Liver (tissue), 9 donors: ENCODE results near the gene DNAJC10. TPM values are rescaled to one million over a fixed set of nuclear protein-coding genes. Genes with fewer than 3 reads are reported as not detected.

Experiments
- DNase-seq: peaks from one replicate; pipeline ENCODE4 v3.0.0-alpha.2; 2017; ENCODE audit warnings: low spot score
- H3K27ac ChIP-seq, 2 donors: one replicate each; pipeline ENCODE4 v1.7.0; 2013; ENCODE audit warnings: inconsistent platforms in 2 of 2, low read length in 2 of 2, control low read depth in 1 of 2, low read depth in 1 of 2, mild to moderate bottlenecking in 1 of 2
- H3K27me3 ChIP-seq, 4 donors: one replicate each; pipeline versions ENCODE4 v1.6.1 to v1.7.0; 2013; ENCODE audit warnings: low read length in 3 of 4, inconsistent platforms in 1 of 4, mild to moderate bottlenecking in 1 of 4, moderate library complexity in 1 of 4; ENCODE audit not compliant: control insufficient read depth in 4 of 4, insufficient read depth in 4 of 4
- H3K36me3 ChIP-seq, 4 donors: one replicate each; pipeline versions ENCODE4 v1.6.1 to v1.7.0; 2013; ENCODE audit warnings: low read length in 3 of 4, mild to moderate bottlenecking in 3 of 4, low read depth in 1 of 4, moderate library complexity in 1 of 4; ENCODE audit not compliant: control insufficient read depth in 4 of 4, insufficient read depth in 3 of 4
- H3K4me1 ChIP-seq, 4 donors: one replicate each; pipeline versions ENCODE4 v1.6.1 to v1.7.0; 2013; ENCODE audit warnings: low read length in 3 of 4, mild to moderate bottlenecking in 3 of 4, moderate library complexity in 1 of 4; ENCODE audit not compliant: control insufficient read depth in 4 of 4, insufficient read depth in 4 of 4
- H3K4me3 ChIP-seq, 3 donors: one replicate each; pipeline versions ENCODE4 v1.6.1 to v1.7.0; 2013; ENCODE audit warnings: low read length in 3 of 3, control low read depth in 1 of 3, low read depth in 1 of 3, mild to moderate bottlenecking in 1 of 3
- H3K9ac ChIP-seq, 2 donors: one replicate each; pipeline ENCODE4 v1.7.0; 2013; ENCODE audit warnings: low read length in 2 of 2, mild to moderate bottlenecking in 2 of 2, moderate library complexity in 2 of 2, control low read depth in 1 of 2, low read depth in 1 of 2
- H3K9me3 ChIP-seq, 4 donors: one replicate each; pipeline versions ENCODE4 v1.6.1 to v1.7.0; 2013; ENCODE audit warnings: low read length in 3 of 4; ENCODE audit not compliant: control insufficient read depth in 4 of 4
- FOXA1 ChIP-seq: IDR thresholded peaks from 2 replicates; pipeline ENCODE4 v1.6.1; 2016; ENCODE audit warnings: antibody characterized with exemption
- FOXA2 ChIP-seq: IDR thresholded peaks from 2 replicates; pipeline ENCODE4 v1.6.1; 2016; ENCODE audit warnings: antibody characterized with exemption
- GABPA ChIP-seq, 2 donors: IDR thresholded peaks in 1 of 2; conservative IDR thresholded peaks in 1 of 2; 2 replicates each; pipeline ENCODE4 v1.6.1; 2016; ENCODE audit warnings: antibody characterized with exemption in 2 of 2, mild to moderate bottlenecking in 1 of 2, moderate library complexity in 1 of 2
- HNF4A ChIP-seq, 2 donors: conservative IDR thresholded peaks; 2 replicates each; pipeline ENCODE4 v1.6.1; 2016; ENCODE audit warnings: antibody characterized with exemption in 2 of 2, mild to moderate bottlenecking in 2 of 2
- HNF4G ChIP-seq: IDR thresholded peaks from 2 replicates; pipeline ENCODE4 v1.6.1; 2016; ENCODE audit warnings: antibody characterized with exemption
- JUND ChIP-seq, 2 donors: IDR thresholded peaks; 2 replicates each; pipeline ENCODE4 v1.6.1; 2016; ENCODE audit warnings: antibody characterized with exemption in 2 of 2
- NR2F2 ChIP-seq: IDR thresholded peaks from 2 replicates; pipeline ENCODE4 v1.6.1; 2016; ENCODE audit warnings: antibody characterized with exemption
- RAD21 ChIP-seq, 2 donors: IDR thresholded peaks; 2 replicates each; pipeline ENCODE4 v1.6.1; 2016; ENCODE audit warnings: antibody characterized with exemption in 2 of 2, mild to moderate bottlenecking in 2 of 2
- RXRA ChIP-seq, 2 donors: IDR thresholded peaks; 2 replicates each; pipeline ENCODE4 v1.6.1; 2017 to 2018; ENCODE audit warnings: antibody characterized with exemption in 2 of 2, mild to moderate bottlenecking in 1 of 2
- SP1 ChIP-seq: IDR thresholded peaks from 2 replicates; pipeline ENCODE4 v1.6.1; 2018; ENCODE audit warnings: antibody characterized with exemption, mild to moderate bottlenecking
- TAF1 ChIP-seq: conservative IDR thresholded peaks from 2 replicates; pipeline ENCODE4 v1.6.1; 2016; ENCODE audit warnings: antibody characterized with exemption, mild to moderate bottlenecking
- YY1 ChIP-seq: IDR thresholded peaks from 2 replicates; pipeline ENCODE4 v1.6.1; 2016; ENCODE audit warnings: antibody characterized with exemption, mild to moderate bottlenecking
- polyA plus RNA-seq, 2 donors: library from polyadenylated mRNA; stranded (reverse) in 1 of 2; unstranded in 1 of 2; fragments of 200-250 nt in 1 of 2; fragments of >200 nt in 1 of 2; fragmentation: Nextera tagmentation in 1 of 2; extraction: Ambion mirVana in 1 of 2; gene quantifications; one replicate each; pipeline versions ENCODE4 v1.2.1 to v1.2.3, GENCODE V29; 2013 to 2015
- total RNA-seq, 2 donors: library from RNA; depleted of rRNA; stranded (reverse); fragments of >200 nt; gene quantifications; one replicate each; pipeline ENCODE4 v1.2.3, GENCODE V29; 2014
- TF ChIP-seq, protein P1 (sequence below): IDR thresholded peaks from 2 replicates; pipeline ENCODE4 v1.6.1; 2016; ENCODE audit warnings: antibody characterized with exemption
- TF ChIP-seq, protein P2 (sequence below): IDR thresholded peaks from 2 replicates; pipeline ENCODE4 v1.6.1; 2016; ENCODE audit warnings: antibody characterized with exemption
- TF ChIP-seq, protein P3 (sequence below): IDR thresholded peaks from 2 replicates; pipeline ENCODE4 v1.6.1; 2016; ENCODE audit warnings: antibody characterized with exemption
- TF ChIP-seq, protein P4 (sequence below): fragments of 150-350 bp; IDR thresholded peaks from 2 replicates; pipeline ENCODE4 v1.5.1; 2017; ENCODE audit warnings: improper control_type of control experiment, low read depth, low read length; ENCODE audit not compliant: missing input control
- TF ChIP-seq, protein P5 (sequence below): IDR thresholded peaks from 2 replicates; pipeline ENCODE4 v1.6.1; 2016; ENCODE audit warnings: antibody characterized with exemption, mild to moderate bottlenecking
- donor health status: healthy.
- donor health status: healthy.
- donor health status: healthy.
- donor health status: healthy.
- donor health status: healthy.

Gene DNAJC10
- total and polyA plus RNA-seq, 4 donors, result 16.3 to 46.4 (median 21.2) TPM

DNA sequence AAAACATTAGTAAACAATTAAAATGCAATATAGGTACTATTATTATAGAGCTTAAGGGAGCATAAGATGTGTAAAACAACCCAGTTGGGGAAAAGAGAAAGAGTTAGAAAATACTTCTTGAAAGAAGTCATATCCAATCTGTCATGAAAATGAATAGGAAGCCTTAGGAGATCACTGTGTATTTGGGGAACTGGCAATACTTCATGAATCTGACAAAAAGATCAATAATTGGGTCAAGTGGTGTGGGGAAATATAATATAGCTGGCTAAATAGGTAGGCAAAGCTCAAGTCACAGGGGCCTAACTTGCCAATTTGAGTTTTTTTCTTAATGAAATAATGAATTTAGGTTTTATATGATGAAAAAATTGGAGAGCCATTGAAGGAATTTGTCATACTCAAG lies 14.4 kb downstream of the DNAJC10 start:
- H3K9ac ChIP-seq, result no peak overlapping the region
- peaks cover 2 to 11% (median 5%) of the 10 kb centered on the region in 4 donors for H3K36me3 ChIP-seq
- TF ChIP-seq TAF1 (no peak), RAD21 (IDR thresholded peaks at IDR 0.05) (no peak)
- TF ChIP-seq, protein P1, sequence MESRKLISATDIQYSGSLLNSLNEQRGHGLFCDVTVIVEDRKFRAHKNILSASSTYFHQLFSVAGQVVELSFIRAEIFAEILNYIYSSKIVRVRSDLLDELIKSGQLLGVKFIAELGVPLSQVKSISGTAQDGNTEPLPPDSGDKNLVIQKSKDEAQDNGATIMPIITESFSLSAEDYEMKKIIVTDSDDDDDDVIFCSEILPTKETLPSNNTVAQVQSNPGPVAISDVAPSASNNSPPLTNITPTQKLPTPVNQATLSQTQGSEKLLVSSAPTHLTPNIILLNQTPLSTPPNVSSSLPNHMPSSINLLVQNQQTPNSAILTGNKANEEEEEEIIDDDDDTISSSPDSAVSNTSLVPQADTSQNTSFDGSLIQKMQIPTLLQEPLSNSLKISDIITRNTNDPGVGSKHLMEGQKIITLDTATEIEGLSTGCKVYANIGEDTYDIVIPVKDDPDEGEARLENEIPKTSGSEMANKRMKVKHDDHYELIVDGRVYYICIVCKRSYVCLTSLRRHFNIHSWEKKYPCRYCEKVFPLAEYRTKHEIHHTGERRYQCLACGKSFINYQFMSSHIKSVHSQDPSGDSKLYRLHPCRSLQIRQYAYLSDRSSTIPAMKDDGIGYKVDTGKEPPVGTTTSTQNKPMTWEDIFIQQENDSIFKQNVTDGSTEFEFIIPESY, result no peak
- TF ChIP-seq, protein P2, sequence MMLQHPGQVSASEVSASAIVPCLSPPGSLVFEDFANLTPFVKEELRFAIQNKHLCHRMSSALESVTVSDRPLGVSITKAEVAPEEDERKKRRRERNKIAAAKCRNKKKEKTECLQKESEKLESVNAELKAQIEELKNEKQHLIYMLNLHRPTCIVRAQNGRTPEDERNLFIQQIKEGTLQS, result no peak
- H3K4me3 ChIP-seq, result no peak overlapping the region
- H3K27me3 ChIP-seq, result no peaks in the 10 kb centered on the region
- H3K9me3 ChIP-seq, result no peaks in the 10 kb centered on the region
- H3K27ac ChIP-seq, result no peak overlapping the region
- no peak for DNase-seq
- peaks cover 3 to 13% (median 8%) of the 10 kb centered on the region in 4 donors for H3K4me1 ChIP-seq

DNA sequence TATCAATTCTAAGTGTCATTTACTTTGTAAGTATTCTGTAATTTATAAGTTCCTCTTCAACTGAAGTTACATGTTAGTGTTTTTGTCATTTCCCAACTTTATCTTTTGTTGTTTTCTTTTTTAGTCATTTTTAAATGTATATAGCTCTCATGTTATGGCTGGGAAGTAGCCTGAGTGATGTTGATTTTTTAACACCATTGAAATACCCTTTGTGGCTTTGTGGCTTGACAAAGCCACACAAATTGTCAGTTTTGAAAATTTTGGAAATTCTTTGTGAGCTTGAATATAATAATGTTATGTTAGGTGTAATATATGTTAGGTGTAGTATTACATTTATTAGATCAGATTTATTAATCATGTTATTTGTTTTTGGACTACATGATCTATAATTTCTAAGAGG lies 16.7 kb downstream of the DNAJC10 start:
- H3K36me3 ChIP-seq, result peaks cover 3 to 10% (median 9%) of the 10 kb centered on the region in 4 donors
- peaks cover 3 to 13% (median 8%) of the 10 kb centered on the region in 4 donors for H3K4me1 ChIP-seq
- H3K4me3 ChIP-seq, result no peak overlapping the region
- H3K9me3 ChIP-seq, result no peaks in the 10 kb centered on the region
- TF ChIP-seq TAF1 (no peak), NR2F2 (no peak), YY1 (no peak), RXRA (IDR thresholded peaks at IDR 0.05) (no peak), HNF4A (conservative IDR thresholded peaks at IDR 0.05) (no peak), JUND (IDR thresholded peaks at IDR 0.05) (no peak), FOXA1 (no peak), GABPA (IDR thresholded peaks at IDR 0.05 in 1 of 2, conservative IDR thresholded peaks at IDR 0.05 in 1 of 2) (no peak), SP1 (no peak), FOXA2 (no peak), HNF4G (no peak)
- TF ChIP-seq, protein P2, result no peak
- TF ChIP-seq, protein P1, result no peak
- TF ChIP-seq, protein P3, sequence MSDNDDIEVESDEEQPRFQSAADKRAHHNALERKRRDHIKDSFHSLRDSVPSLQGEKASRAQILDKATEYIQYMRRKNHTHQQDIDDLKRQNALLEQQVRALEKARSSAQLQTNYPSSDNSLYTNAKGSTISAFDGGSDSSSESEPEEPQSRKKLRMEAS, result no peak
- TF ChIP-seq, protein P4, sequence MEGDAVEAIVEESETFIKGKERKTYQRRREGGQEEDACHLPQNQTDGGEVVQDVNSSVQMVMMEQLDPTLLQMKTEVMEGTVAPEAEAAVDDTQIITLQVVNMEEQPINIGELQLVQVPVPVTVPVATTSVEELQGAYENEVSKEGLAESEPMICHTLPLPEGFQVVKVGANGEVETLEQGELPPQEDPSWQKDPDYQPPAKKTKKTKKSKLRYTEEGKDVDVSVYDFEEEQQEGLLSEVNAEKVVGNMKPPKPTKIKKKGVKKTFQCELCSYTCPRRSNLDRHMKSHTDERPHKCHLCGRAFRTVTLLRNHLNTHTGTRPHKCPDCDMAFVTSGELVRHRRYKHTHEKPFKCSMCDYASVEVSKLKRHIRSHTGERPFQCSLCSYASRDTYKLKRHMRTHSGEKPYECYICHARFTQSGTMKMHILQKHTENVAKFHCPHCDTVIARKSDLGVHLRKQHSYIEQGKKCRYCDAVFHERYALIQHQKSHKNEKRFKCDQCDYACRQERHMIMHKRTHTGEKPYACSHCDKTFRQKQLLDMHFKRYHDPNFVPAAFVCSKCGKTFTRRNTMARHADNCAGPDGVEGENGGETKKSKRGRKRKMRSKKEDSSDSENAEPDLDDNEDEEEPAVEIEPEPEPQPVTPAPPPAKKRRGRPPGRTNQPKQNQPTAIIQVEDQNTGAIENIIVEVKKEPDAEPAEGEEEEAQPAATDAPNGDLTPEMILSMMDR, result no peak
- TF ChIP-seq, protein P5, sequence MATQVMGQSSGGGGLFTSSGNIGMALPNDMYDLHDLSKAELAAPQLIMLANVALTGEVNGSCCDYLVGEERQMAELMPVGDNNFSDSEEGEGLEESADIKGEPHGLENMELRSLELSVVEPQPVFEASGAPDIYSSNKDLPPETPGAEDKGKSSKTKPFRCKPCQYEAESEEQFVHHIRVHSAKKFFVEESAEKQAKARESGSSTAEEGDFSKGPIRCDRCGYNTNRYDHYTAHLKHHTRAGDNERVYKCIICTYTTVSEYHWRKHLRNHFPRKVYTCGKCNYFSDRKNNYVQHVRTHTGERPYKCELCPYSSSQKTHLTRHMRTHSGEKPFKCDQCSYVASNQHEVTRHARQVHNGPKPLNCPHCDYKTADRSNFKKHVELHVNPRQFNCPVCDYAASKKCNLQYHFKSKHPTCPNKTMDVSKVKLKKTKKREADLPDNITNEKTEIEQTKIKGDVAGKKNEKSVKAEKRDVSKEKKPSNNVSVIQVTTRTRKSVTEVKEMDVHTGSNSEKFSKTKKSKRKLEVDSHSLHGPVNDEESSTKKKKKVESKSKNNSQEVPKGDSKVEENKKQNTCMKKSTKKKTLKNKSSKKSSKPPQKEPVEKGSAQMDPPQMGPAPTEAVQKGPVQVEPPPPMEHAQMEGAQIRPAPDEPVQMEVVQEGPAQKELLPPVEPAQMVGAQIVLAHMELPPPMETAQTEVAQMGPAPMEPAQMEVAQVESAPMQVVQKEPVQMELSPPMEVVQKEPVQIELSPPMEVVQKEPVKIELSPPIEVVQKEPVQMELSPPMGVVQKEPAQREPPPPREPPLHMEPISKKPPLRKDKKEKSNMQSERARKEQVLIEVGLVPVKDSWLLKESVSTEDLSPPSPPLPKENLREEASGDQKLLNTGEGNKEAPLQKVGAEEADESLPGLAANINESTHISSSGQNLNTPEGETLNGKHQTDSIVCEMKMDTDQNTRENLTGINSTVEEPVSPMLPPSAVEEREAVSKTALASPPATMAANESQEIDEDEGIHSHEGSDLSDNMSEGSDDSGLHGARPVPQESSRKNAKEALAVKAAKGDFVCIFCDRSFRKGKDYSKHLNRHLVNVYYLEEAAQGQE, result no peak
- H3K9ac ChIP-seq, result no peak overlapping the region
- DNase-seq, result no peak
- H3K27ac ChIP-seq, result no peak overlapping the region
- no peaks in the 10 kb centered on the region for H3K27me3 ChIP-seq
